Upper lobe of left lung (tissue), 6 donors: Measurements from ENCODE around the gene TUBG2. TPM values are rescaled to one million over a fixed set of nuclear protein-coding genes. Genes with fewer than 3 reads are reported as not detected.
"Not testable (repeated sequence)": the region's sequence is repeated elsewhere in the genome, so short reads cannot be mapped to it uniquely, and the experiment has no call there.

Experiments used
- ATAC-seq, 2 donors: fragments of 200-7000 bp; cut with Tn5 transposase; one replicate each; pipeline ENCODE4 v1.9.1; 2022; ENCODE audit warnings: mild to moderate bottlenecking in 2 of 2, moderate library complexity in 2 of 2; ENCODE audit not compliant: low FRiP score in 2 of 2
- DNase-seq, 2 donors: peaks; one replicate each; pipeline ENCODE4 v3.0.0-alpha.2; 2019 to 2020
- H3K27ac ChIP-seq, 4 donors: fragments of 200-600 bp; sonication (generic); one replicate each; pipeline ENCODE4 v1.5.1; 2016 to 2019
- H3K27me3 ChIP-seq, 4 donors: fragments of 200-600 bp; sonication (generic); one replicate each; pipeline ENCODE4 v1.5.1; 2017 to 2019
- H3K36me3 ChIP-seq, 4 donors: fragments of 200-600 bp; sonication (generic); one replicate each; pipeline ENCODE4 v1.5.1; 2016 to 2019
- H3K4me1 ChIP-seq, 4 donors: fragments of 200-600 bp; sonication (generic); one replicate each; pipeline ENCODE4 v1.5.1; 2018 to 2019
- H3K4me3 ChIP-seq, 4 donors: fragments of 200-600 bp; sonication (generic); one replicate each; pipeline ENCODE4 v1.5.1; 2017 to 2019; ENCODE audit warnings: mild to moderate bottlenecking in 2 of 4, moderate library complexity in 1 of 4
- H3K9me3 ChIP-seq, 4 donors: fragments of 200-600 bp; sonication (generic); one replicate each; pipeline ENCODE4 v1.5.1; 2018 to 2019
- CTCF ChIP-seq, 6 experiments: fragments of 450-650 bp in 4 of 6; fragments of 200-600 bp in 2 of 6; sonication (generic) in 2 of 6; IDR thresholded peaks; one replicate each; pipeline ENCODE4 v1.5.1; 2016 to 2019; ENCODE audit warnings: antibody characterized with exemption in 6 of 6
- EP300 ChIP-seq, 4 donors: sonication (generic); formaldehyde crosslinking; IDR thresholded peaks; one replicate each; pipeline ENCODE4 v1.5.1; 2017; ENCODE audit warnings: antibody characterized with exemption in 4 of 4, control low read depth in 2 of 4
- POLR2A ChIP-seq, 4 donors: fragments of 450-650 bp; IDR thresholded peaks; one replicate each; pipeline ENCODE4 v1.5.1; 2016 to 2017; ENCODE audit warnings: antibody characterized with exemption in 4 of 4, mild to moderate bottlenecking in 2 of 4
- POLR2AphosphoS5 ChIP-seq, 2 donors: sonication (generic); formaldehyde crosslinking; IDR thresholded peaks; one replicate each; pipeline ENCODE4 v1.5.1; 2017; ENCODE audit warnings: antibody characterized with exemption in 2 of 2
- WGBS, 2 donors: methylation state at CpG; one replicate each; pipeline ENCODE4 v1.1.5; 2017 to 2018; 5-methylcytosine and 5-hydroxymethylcytosine counted together
- total RNA-seq, 6 donors: library from RNA; depleted of rRNA in 4 of 6; stranded (reverse); fragments of >200 nt in 4 of 6; gene quantifications; one replicate each; pipeline versions ENCODE4 v1.1.0 to v1.2.1, GENCODE V29; 2016 to 2021
- donor health status: DM: no; HTN: no; CAD: no; lungs with moderate emphysema.
- donor health status: DM: no; HTN: yes; CAD: no; lungs with severe emphysema.

TUBG2 gene
- total RNA-seq, result 100 to 1,000 TPM in 1 of 6 donors, 10 to 100 TPM in 5; 12.4 to 104 (median 15.2) TPM

DNA sequence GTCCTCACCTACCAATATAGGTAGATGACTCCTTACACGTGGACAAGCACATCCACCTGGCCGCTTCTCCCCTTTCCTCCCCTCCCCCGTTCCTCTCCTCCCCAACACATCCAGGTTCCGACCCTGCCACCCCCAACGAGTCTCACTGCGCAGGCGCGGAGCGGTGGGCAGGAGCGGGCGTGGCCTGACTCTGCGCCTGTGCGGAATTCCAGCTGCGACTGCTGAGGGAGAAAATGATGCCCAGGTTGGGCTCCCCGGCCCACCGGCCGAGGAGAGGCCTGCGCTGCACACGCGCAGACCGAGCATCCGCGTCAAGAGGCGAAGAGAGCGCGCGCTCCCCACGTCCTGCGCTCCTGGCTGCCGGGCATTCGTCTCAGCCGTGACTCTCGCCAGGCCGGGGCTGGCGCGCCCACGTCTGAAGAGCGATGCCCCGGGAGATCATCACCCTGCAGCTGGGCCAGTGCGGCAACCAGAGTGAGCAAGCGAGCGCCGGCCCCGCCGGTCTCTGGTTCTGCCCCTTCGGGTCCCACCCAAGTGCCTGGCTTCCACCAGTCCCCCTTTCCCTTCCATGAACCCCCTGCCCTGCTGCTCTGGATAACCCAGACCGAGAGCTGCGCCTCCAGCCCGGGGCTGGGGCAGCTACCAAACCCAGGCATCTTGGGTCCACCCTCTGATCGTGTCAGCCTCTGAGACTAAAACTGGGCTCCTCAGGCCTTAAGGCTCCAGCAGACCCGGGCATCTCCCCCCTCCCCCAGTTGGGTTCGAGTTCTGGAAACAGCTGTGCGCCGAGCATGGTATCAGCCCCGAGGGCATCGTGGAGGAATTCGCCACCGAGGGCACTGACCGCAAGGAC lies at the start of gene TUBG2:
Gene TUBG2, plus strand, starts transcription at position 206 of the 853 bp plus-strand sequence. Its CDS starts 220 bp downstream, at position 426.
- peak; percentile 23 to 79 for TF ChIP-seq POLR2AphosphoS5 (IDR thresholded peaks at IDR 0.05)
- peak in 2 of 4 donors; percentile 71 to 79 for TF ChIP-seq POLR2A (IDR thresholded peaks at IDR 0.05)
- peak in 1 of 6 experiments; percentile 25 for TF ChIP-seq CTCF (IDR thresholded peaks at IDR 0.05)
- TF ChIP-seq EP300 (IDR thresholded peaks at IDR 0.05), result no peak
- Histone ChIP-seq H3K9me3 (no peaks in the 10 kb centered on the region), H3K36me3 (peaks cover 0 to 12% (median 1%) of the 10 kb centered on the region in 4 donors), H3K27ac (peak within 1 kb of the TSS; percentile 63 to 82 (median 81)), H3K4me1 (peaks cover 6 to 21% (median 12%) of the 10 kb centered on the region in 4 donors), H3K27me3 (no peaks in the 10 kb centered on the region), H3K4me3 (peak within 1 kb of the TSS; percentile 33 to 77 (median 72))
- ATAC-seq (peak; percentile 91 to 94), DNase-seq (peak; percentile 87 to 96)
- WGBS, 2 donors, result 1 to 3% methylated on average over 5 to 51 of the region's 59 CpGs

DNA sequence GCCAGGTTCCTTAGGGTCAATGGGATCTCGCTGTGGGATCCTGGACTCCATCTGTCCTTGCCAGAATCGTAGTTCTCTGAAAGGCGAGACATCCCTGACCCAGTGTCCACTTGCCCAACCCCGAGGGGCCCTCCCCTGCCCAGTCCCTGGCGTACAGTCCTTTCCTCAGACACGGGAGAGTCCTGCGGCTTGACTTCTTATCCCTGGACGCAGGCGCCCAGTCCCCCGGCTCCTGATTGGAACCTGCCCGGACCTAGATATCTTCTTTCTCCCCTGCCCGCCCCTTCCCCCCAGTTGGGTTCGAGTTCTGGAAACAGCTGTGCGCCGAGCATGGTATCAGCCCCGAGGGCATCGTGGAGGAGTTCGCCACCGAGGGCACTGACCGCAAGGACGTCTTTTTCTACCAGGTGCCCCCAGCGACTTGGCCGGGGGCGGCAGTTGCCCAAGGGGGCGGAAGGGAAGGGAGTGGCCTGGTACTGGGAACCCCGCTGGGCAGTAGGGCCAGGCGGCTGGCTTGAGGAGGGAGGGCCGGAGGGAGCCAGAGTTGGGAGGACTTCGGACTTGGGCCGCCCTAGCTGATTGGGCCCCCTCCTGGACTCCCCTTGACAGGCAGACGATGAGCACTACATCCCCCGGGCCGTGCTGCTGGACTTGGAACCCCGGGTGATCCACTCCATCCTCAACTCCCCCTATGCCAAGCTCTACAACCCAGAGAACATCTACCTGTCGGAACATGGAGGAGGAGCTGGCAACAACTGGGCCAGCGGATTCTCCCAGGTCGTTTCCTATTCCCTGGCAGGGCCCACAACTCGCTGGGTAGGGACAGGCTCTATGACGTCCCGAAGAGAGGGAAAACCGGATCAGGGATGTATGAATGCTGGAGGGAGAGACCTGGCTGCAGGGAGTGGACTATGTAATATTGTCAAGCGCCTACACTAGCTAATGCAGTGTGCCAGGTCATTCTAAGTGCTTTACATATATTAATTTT lies 49.0 kb upstream of the TUBG2 start:
- not testable (repeated sequence) for H3K27me3 ChIP-seq, H3K9me3 ChIP-seq
- H3K36me3 ChIP-seq, result peaks cover 7 to 35% (median 30%) of the 10 kb centered on the region in 4 donors
- peak in 1 of 4 donors; percentile 4 for TF ChIP-seq POLR2A (IDR thresholded peaks at IDR 0.05)
- DNase-seq (peak in 1 of 2 donors; percentile 86), ATAC-seq (peak; percentile 13 to 44)
- peaks cover 37 to 43% (median 41%) of the 10 kb centered on the region in 4 donors for H3K4me1 ChIP-seq
- peak overlapping the region; percentile 51 to 95 (median 77) for H3K4me3 ChIP-seq
- WGBS, 2 donors, result 13 to 39% methylated on average over 7 to 29 of the region's 42 CpGs
- H3K27ac ChIP-seq, result peak overlapping the region; percentile 79 to 94 (median 82)

- no peaks in the 10 kb centered on the region for H3K9me3 ChIP-seq
- no peaks in the 10 kb centered on the region for H3K27me3 ChIP-seq
- no peak overlapping the region for H3K27ac ChIP-seq
- 91 to 98% methylated on average over 4 of the region's 4 CpGs for whole genome bisulfite sequencing, 2 donors
- TF ChIP-seq POLR2A (IDR thresholded peaks at IDR 0.05) (no peak), EP300 (IDR thresholded peaks at IDR 0.05) (no peak), CTCF (IDR thresholded peaks at IDR 0.05) (no peak), POLR2AphosphoS5 (IDR thresholded peaks at IDR 0.05) (no peak)
- peaks cover 21 to 24% (median 23%) of the 10 kb centered on the region in 4 donors for H3K4me1 ChIP-seq
- H3K36me3 ChIP-seq, result peaks cover 10 to 45% (median 36%) of the 10 kb centered on the region in 4 donors
- H3K4me3 ChIP-seq, result no peak overlapping the region
- no peak for ATAC-seq
- DNase-seq, result no peak
Observed at GRCh38 chr17:42612013-42612412, 47.1 kb upstream of the TUBG2 start.

- Histone ChIP-seq H3K9me3 (no peaks in the 10 kb centered on the region), H3K4me3 (no peak overlapping the region), H3K4me1 (peaks cover 10 to 17% (median 16%) of the 10 kb centered on the region in 4 donors), H3K27ac (no peak overlapping the region), H3K36me3 (peaks cover 10 to 45% (median 36%) of the 10 kb centered on the region in 4 donors), H3K27me3 (no peaks in the 10 kb centered on the region)
- no peak for DNase-seq
- no peak for ATAC-seq
- WGBS, 2 donors, result 98% methylated on average over 13 to 17 of the region's 17 CpGs
- TF ChIP-seq EP300 (IDR thresholded peaks at IDR 0.05), result no peak
- TF ChIP-seq POLR2A (IDR thresholded peaks at IDR 0.05), result no peak
- no peak for TF ChIP-seq CTCF (IDR thresholded peaks at IDR 0.05)
- no peak for TF ChIP-seq POLR2AphosphoS5 (IDR thresholded peaks at IDR 0.05)
Observed at GRCh38 chr17:42613699-42614295, 45.3 kb upstream of the TUBG2 start.
